ENCODE results near the gene GYS1.
A peak's percentile ranks its signal among the peaks of the same experiment; 100 is the strongest.
"Not testable (repeated sequence)": the region's sequence is repeated elsewhere in the genome, so short reads cannot be mapped to it uniquely, and the experiment has no call there.

The GYS1 gene

GRCh38 chr19:49019242-49019932 lies 26.3 kb upstream of the GYS1 start:
- H3K9me3 ChIP-seq (ENCODE audit: control insufficient read depth, insufficient read depth, low read depth, low read length), result no peaks in the 10 kb centered on the region
- no peak overlapping the region for H3K4me3 ChIP-seq (ENCODE audit: low read depth, low read length)
- ChIA-PET CTCF (interaction anchor here (0.6 to 3.1 kb wide), 13 partner anchors 11 to 111 kb away, joined by 3 to 26 read pairs (median 5); partner anchors contain the start of genes GYS1 and RUVBL2), POLR2A (interaction anchor here (1.0 to 3.4 kb wide), 5 partner anchors 20 to 48 kb away, joined by 3 to 20 read pairs (median 5); partner anchors contain the start of genes GYS1 and RUVBL2)
- peaks cover 3 to 21% of the 10 kb centered on the region in 2 experiments; a peak in 2 of 3 replicates for H3K36me3 ChIP-seq (ENCODE audit: control insufficient read depth in 2 of 2, insufficient read depth in 1 of 2, low read length in 2 of 2)
- TF ChIP-seq KLF8 (tag by site-specific recombination; IDR thresholded peaks at IDR 0.05) (peak; percentile 19; the same call in 1 of the 2 replicates), SP2 (tag by site-specific recombination; IDR thresholded peaks at IDR 0.05) (peak; percentile 44; the same call in 1 of the 2 replicates), KLF1 (tag by site-specific recombination; IDR thresholded peaks at IDR 0.05) (peak; percentile 28; the same call in 1 of the 2 replicates), HOXD13 (CRISPR knock-in tag; IDR thresholded peaks at IDR 0.05; ENCODE audit: borderline replicate concordance) (no peak), GLIS1 (tag by site-specific recombination; IDR thresholded peaks at IDR 0.05) (peak; percentile 36; the same call in 1 of the 2 replicates), ZNF707 (tag by site-specific recombination; IDR thresholded peaks at IDR 0.05) (no peak), ZIC2 (tag by site-specific recombination; IDR thresholded peaks at IDR 0.05) (peak; percentile 34; the same call in 1 of the 2 replicates), SP3 (tag by site-specific recombination; IDR thresholded peaks at IDR 0.05) (peak; percentile 39; the same call in 1 of the 2 replicates), ZNF416 (tag by site-specific recombination; IDR thresholded peaks at IDR 0.05) (no peak), ZNF335 (tag by site-specific recombination; conservative IDR thresholded peaks at IDR 0.05) (peak; percentile 39; the same call in 1 of the 2 replicates)
- TF ChIP-seq, protein P1, sequence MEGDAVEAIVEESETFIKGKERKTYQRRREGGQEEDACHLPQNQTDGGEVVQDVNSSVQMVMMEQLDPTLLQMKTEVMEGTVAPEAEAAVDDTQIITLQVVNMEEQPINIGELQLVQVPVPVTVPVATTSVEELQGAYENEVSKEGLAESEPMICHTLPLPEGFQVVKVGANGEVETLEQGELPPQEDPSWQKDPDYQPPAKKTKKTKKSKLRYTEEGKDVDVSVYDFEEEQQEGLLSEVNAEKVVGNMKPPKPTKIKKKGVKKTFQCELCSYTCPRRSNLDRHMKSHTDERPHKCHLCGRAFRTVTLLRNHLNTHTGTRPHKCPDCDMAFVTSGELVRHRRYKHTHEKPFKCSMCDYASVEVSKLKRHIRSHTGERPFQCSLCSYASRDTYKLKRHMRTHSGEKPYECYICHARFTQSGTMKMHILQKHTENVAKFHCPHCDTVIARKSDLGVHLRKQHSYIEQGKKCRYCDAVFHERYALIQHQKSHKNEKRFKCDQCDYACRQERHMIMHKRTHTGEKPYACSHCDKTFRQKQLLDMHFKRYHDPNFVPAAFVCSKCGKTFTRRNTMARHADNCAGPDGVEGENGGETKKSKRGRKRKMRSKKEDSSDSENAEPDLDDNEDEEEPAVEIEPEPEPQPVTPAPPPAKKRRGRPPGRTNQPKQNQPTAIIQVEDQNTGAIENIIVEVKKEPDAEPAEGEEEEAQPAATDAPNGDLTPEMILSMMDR (tag by site-specific recombination; IDR thresholded peaks at IDR 0.05), result peak; percentile 33; the same call in 1 of the 2 replicates
- TF ChIP-seq, protein P2, sequence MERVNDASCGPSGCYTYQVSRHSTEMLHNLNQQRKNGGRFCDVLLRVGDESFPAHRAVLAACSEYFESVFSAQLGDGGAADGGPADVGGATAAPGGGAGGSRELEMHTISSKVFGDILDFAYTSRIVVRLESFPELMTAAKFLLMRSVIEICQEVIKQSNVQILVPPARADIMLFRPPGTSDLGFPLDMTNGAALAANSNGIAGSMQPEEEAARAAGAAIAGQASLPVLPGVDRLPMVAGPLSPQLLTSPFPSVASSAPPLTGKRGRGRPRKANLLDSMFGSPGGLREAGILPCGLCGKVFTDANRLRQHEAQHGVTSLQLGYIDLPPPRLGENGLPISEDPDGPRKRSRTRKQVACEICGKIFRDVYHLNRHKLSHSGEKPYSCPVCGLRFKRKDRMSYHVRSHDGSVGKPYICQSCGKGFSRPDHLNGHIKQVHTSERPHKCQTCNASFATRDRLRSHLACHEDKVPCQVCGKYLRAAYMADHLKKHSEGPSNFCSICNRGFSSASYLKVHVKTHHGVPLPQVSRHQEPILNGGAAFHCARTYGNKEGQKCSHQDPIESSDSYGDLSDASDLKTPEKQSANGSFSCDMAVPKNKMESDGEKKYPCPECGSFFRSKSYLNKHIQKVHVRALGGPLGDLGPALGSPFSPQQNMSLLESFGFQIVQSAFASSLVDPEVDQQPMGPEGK (tag by site-specific recombination; IDR thresholded peaks at IDR 0.05), result 0 out of 2 replicates have a peak, but pooled peaks have one; percentile 15
- TF ChIP-seq, protein P3, sequence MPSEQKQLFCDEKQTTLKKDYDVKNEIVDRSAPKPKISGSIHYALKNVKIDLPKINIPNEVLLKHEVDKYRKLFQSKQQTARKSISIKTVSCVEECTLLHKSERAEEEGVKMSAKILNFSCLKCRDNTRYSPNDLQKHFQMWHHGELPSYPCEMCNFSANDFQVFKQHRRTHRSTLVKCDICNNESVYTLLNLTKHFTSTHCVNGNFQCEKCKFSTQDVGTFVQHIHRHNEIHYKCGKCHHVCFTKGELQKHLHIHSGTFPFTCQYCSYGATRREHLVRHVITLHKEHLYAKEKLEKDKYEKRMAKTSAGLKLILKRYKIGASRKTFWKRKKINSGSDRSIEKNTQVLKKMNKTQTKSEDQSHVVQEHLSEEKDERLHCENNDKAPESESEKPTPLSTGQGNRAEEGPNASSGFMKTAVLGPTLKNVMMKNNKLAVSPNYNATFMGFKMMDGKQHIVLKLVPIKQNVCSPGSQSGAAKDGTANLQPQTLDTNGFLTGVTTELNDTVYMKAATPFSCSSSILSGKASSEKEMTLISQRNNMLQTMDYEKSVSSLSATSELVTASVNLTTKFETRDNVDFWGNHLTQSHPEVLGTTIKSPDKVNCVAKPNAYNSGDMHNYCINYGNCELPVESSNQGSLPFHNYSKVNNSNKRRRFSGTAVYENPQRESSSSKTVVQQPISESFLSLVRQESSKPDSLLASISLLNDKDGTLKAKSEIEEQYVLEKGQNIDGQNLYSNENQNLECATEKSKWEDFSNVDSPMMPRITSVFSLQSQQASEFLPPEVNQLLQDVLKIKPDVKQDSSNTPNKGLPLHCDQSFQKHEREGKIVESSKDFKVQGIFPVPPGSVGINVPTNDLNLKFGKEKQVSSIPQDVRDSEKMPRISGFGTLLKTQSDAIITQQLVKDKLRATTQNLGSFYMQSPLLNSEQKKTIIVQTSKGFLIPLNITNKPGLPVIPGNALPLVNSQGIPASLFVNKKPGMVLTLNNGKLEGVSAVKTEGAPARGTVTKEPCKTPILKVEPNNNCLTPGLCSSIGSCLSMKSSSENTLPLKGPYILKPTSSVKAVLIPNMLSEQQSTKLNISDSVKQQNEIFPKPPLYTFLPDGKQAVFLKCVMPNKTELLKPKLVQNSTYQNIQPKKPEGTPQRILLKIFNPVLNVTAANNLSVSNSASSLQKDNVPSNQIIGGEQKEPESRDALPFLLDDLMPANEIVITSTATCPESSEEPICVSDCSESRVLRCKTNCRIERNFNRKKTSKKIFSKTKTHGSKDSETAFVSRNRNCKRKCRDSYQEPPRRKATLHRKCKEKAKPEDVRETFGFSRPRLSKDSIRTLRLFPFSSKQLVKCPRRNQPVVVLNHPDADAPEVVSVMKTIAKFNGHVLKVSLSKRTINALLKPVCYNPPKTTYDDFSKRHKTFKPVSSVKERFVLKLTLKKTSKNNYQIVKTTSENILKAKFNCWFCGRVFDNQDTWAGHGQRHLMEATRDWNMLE (tag by site-specific recombination; conservative IDR thresholded peaks at IDR 0.05; ENCODE audit: low read depth), result no peak
- H3K27ac ChIP-seq (ENCODE audit: extremely low read depth, low read depth, low read length), result no peak overlapping the region
- H3K4me1 ChIP-seq (ENCODE audit: control insufficient read depth, insufficient read depth, low read length), result peaks cover 8% of the 10 kb centered on the region

DNA sequence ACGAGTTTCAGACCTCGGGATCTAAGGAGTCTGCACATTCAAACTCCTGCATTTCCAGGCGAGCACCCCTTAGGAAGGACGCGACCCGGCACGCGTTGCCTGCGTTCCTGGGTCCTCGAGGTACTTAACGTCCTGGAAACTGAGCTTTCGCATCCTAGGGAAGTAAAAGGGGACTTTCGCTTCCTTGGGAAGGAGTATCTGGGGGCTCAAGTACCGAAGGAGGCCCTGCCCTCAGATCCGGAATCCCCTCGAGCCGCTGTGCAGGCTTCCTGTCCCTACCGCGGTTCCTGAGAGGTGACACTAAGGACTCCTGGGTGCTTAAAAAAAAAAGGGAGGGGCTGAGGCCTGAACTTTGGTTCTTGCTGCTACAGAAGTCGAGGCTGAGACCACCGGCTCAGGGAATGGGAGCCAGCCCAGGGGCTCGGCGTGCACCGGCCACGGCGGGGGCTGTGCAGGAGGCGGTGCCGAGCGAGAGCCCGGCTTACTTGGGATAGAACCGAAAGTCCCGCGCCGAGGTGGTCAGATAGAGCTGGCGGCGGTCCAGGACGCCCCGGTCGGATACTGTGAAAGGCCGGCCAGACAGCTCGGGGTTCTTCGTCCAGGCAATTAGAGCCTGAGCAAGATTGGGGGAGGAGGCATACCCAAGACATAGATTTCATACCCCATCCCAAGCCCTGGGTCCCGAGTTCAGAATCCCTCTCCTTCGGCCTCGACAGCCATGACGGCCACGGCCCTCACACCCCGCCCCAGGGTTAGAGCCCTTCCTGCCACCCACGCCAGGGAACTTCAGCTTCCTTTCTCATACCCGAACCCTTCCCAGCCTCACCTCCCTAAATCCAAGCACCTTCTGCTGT lies 25.5 kb upstream of the GYS1 start:
- POLR2A ChIA-PET, result interaction anchor here (1.2 to 3.4 kb wide), 5 partner anchors 19 to 39 kb away, joined by 3 to 20 read pairs (median 5); partner anchors contain the start of genes GYS1 and RUVBL2
- CTCF ChIA-PET, result interaction anchor here (0.7 to 3.1 kb wide), 17 partner anchors 10 to 230 kb away, joined by 3 to 26 read pairs (median 4); partner anchors contain the start of genes CGB2, GYS1 and RUVBL2
- not testable (repeated sequence) for H3K4me1 ChIP-seq (ENCODE audit: control insufficient read depth, insufficient read depth, low read length); H3K4me3 ChIP-seq (ENCODE audit: low read depth, low read length); H3K9me3 ChIP-seq (ENCODE audit: control insufficient read depth, insufficient read depth, low read depth, low read length); H3K27ac ChIP-seq (ENCODE audit: extremely low read depth, low read depth, low read length)
- peaks cover 4 to 27% of the 10 kb centered on the region in 2 experiments; a peak in 2 of 3 replicates for H3K36me3 ChIP-seq (ENCODE audit: control insufficient read depth in 2 of 2, insufficient read depth in 1 of 2, low read length in 2 of 2)

Measured in HEK293 (cell line).